Sigmoid colon (tissue), 7 donors: ENCODE data around the gene ZNF512B. TPM values are rescaled to one million over a fixed set of nuclear protein-coding genes. Genes with fewer than 3 reads are reported as not detected.

ENCODE experiments used
- DNase-seq: peaks from one replicate; pipeline ENCODE4 v3.0.0-alpha.2; 2019
- H3K27ac ChIP-seq, 4 donors: fragments of 200-600 bp; sonication (generic); one replicate each; pipeline ENCODE4 v1.5.1; 2016 to 2019; ENCODE audit warnings: mild to moderate bottlenecking in 1 of 4
- H3K27me3 ChIP-seq, 3 donors: fragments of 200-600 bp; sonication (generic); one replicate each; pipeline ENCODE4 v1.5.1; 2019; ENCODE audit warnings: mild to moderate bottlenecking in 1 of 3
- H3K36me3 ChIP-seq, 4 donors: fragments of 200-600 bp; sonication (generic); one replicate each; pipeline ENCODE4 v1.5.1; 2016 to 2019
- H3K4me1 ChIP-seq, 4 donors: fragments of 200-600 bp; sonication (generic); one replicate each; pipeline ENCODE4 v1.5.1; 2017 to 2019
- H3K4me3 ChIP-seq, 4 donors: fragments of 200-600 bp; sonication (generic); one replicate each; pipeline ENCODE4 v1.5.1; 2017 to 2019; ENCODE audit warnings: mild to moderate bottlenecking in 2 of 4, moderate library complexity in 1 of 4
- H3K9me3 ChIP-seq, 4 donors: fragments of 200-600 bp in 3 of 4; sonication (generic) in 3 of 4; one replicate each; pipeline versions ENCODE4 v1.5.1 to v1.6.1; 2013 to 2019
- CTCF ChIP-seq, 4 experiments: fragments of 450-650 bp in 3 of 4; fragments of 200-600 bp in 1 of 4; IDR thresholded peaks; one replicate each; pipeline ENCODE4 v1.5.1; 2016 to 2019; ENCODE audit warnings: antibody characterized with exemption in 4 of 4, mild to moderate bottlenecking in 3 of 4, moderate library complexity in 2 of 4
- EP300 ChIP-seq, 4 donors: sonication (generic); formaldehyde crosslinking; IDR thresholded peaks; one replicate each; pipeline ENCODE4 v1.6.1; 2017; ENCODE audit warnings: antibody characterized with exemption in 4 of 4
- POLR2A ChIP-seq, 2 donors: fragments of 450-650 bp; IDR thresholded peaks; one replicate each; pipeline ENCODE4 v1.6.1; 2016; ENCODE audit warnings: antibody characterized with exemption in 2 of 2, mild to moderate bottlenecking in 2 of 2, moderate library complexity in 2 of 2
- POLR2AphosphoS5 ChIP-seq, 4 donors: sonication (generic); formaldehyde crosslinking; IDR thresholded peaks; one replicate each; pipeline ENCODE4 v1.6.1; 2017; ENCODE audit warnings: antibody characterized with exemption in 4 of 4
- WGBS, 2 donors: extraction: QIAGEN DNeasy Blood & Tissue Kit; methylation state at CpG; one replicate each; pipeline ENCODE4 v1.1.7; 2013; 5-methylcytosine and 5-hydroxymethylcytosine counted together
- intact Hi-C: fragments of 100-400 bp; cut with DNase I; formaldehyde crosslinking; loops from one replicate; pipeline ENCODE4 v1.15.1; 2023
- polyA plus RNA-seq, 3 donors: library from polyadenylated mRNA; stranded (reverse); fragments of 200-250 nt; gene quantifications; one replicate each; pipeline ENCODE4 v1.2.3, GENCODE V29; 2013
- total RNA-seq, 4 donors: library from RNA; depleted of rRNA; stranded (reverse); fragments of >200 nt; gene quantifications; one replicate each; pipeline ENCODE4 v1.1.0, GENCODE V29; 2016
- donor health status: healthy with polysubstance abuse.
- donor health status: Bipolar disorder and iron deficiency.
- donor health status: healthy.

ZNF512B gene
- total and polyA plus RNA-seq, 7 donors: 0.23 to 10.8 (median 5.5) TPM

- 0% methylated on average over 15 of the region's 15 CpGs for WGBS, 2 donors
- peaks cover 0 to 56% (median 51%) of the 10 kb centered on the region in 4 donors for H3K4me1 ChIP-seq
- H3K27ac ChIP-seq: peak overlapping the region; percentile 71 to 99 (median 78)
- H3K4me3 ChIP-seq: peak overlapping the region; percentile 40 to 100 (median 94)
- TF ChIP-seq EP300 (IDR thresholded peaks at IDR 0.05): no peak
- TF ChIP-seq POLR2AphosphoS5 (IDR thresholded peaks at IDR 0.05): no peak
- TF ChIP-seq CTCF (IDR thresholded peaks at IDR 0.05): no peak
- no peak for TF ChIP-seq POLR2A (IDR thresholded peaks at IDR 0.05)
- intact Hi-C loops: no loop called here
- peaks cover 0 to 22% (median 2%) of the 10 kb centered on the region in 4 donors for H3K36me3 ChIP-seq
- DNase-seq: no peak
- no peaks in the 10 kb centered on the region for H3K27me3 ChIP-seq
- no peaks in the 10 kb centered on the region for H3K9me3 ChIP-seq
These were observed 13.1 kb downstream of the ZNF512B start for GRCh38 chr20:63956664-63957003.

DNA sequence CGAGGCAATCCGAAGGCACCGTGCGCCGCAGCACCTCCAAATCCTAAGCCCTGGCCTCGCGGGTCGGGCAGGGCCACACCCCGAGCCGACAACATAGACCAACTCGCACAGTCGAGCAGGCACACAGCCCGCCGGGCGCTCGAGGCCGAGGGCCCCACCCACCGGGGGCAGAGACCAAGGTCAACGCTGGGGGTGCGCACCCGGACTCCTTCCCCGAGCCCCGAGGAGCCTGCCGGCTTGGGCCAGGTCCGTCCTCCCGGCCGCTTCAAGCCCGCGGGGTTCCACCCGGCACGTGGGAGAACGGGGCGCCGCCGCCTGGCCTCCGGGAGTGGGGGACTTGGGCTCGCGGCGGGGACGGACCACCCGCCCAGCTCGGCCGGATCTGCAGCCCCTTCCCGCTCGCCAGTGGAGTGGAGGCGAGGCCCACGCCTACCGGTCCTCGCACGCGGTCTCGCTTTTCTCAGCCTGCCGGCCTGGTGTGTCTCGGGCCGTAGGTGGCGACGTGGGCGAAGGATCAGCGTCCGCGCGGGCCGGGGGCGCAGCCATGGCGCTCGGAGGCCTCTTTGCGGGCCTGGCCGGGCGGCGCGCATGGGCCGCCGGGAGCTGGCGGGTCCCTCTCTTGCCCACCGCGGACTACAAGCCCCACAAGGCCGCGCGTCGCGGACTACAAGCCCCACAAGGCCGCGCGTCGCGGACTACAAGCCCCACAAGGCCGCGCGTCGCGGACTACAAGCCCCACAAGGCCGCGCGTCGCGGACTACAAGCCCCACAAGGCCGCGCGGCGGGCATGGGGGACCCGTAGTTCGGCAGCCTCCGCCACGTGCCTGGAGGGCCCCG is 13.7 kb downstream of the ZNF512B start, which contains the start of gene UCKL1:
UCKL1 (minus strand) TSS at position 590 of the 837 bp plus-strand sequence; CDS start at position 546, 44 bp downstream.
- TF ChIP-seq EP300 (IDR thresholded peaks at IDR 0.05) (no peak), CTCF (IDR thresholded peaks at IDR 0.05) (peak in 1 of 4 experiments; percentile 4), POLR2A (IDR thresholded peaks at IDR 0.05) (peak; percentile 53 to 54), POLR2AphosphoS5 (IDR thresholded peaks at IDR 0.05) (peak; percentile 66 to 94 (median 85))
- 0% methylated on average over 105 of the region's 105 CpGs for WGBS, 2 donors
- H3K4me3 ChIP-seq: peak within 1 kb of the TSS; percentile 91 to 100 (median 98)
- H3K36me3 ChIP-seq: peaks cover 0 to 16% (median 0%) of the 10 kb centered on the region in 4 donors
- peak; percentile 97 for DNase-seq
- no peaks in the 10 kb centered on the region for H3K9me3 ChIP-seq
- H3K4me1 ChIP-seq: peaks cover 0 to 61% (median 57%) of the 10 kb centered on the region in 4 donors
- H3K27ac ChIP-seq: peak within 1 kb of the TSS; percentile 90 to 99 (median 97)
- H3K27me3 ChIP-seq: no peaks in the 10 kb centered on the region
- intact Hi-C loops: no loop called here

- intact Hi-C loops: no loop called here
- WGBS, 2 donors: 1 to 2% methylated on average over 31 of the region's 31 CpGs
- Histone ChIP-seq H3K4me1 (peaks cover 0 to 68% (median 64%) of the 10 kb centered on the region in 4 donors), H3K27ac (peak overlapping the region; percentile 90 to 99 (median 97)), H3K36me3 (peaks cover 0 to 16% (median 0%) of the 10 kb centered on the region in 4 donors), H3K9me3 (no peaks in the 10 kb centered on the region), H3K4me3 (peak overlapping the region; percentile 91 to 100 (median 98)), H3K27me3 (no peaks in the 10 kb centered on the region)
- no peak for TF ChIP-seq EP300 (IDR thresholded peaks at IDR 0.05)
- no peak for TF ChIP-seq POLR2A (IDR thresholded peaks at IDR 0.05)
- peak in 3 of 4 experiments; percentile 2 to 55 (median 41) for TF ChIP-seq CTCF (IDR thresholded peaks at IDR 0.05)
- no peak for DNase-seq
These were observed 14.4 kb downstream of the ZNF512B start for GRCh38 chr20:63955281-63955826.

- Histone ChIP-seq H3K9me3 (no peaks in the 10 kb centered on the region), H3K27ac (peak overlapping the region in 3 of 4 donors; percentile 96 to 99 (median 98)), H3K36me3 (peaks cover 0 to 2% (median 0%) of the 10 kb centered on the region in 4 donors), H3K4me1 (peaks cover 0 to 83% (median 78%) of the 10 kb centered on the region in 4 donors), H3K27me3 (no peaks in the 10 kb centered on the region), H3K4me3 (peak overlapping the region in 1 of 4 donors; percentile 91)
- no peak for DNase-seq
- TF ChIP-seq EP300 (IDR thresholded peaks at IDR 0.05) (no peak), POLR2A (IDR thresholded peaks at IDR 0.05) (no peak), CTCF (IDR thresholded peaks at IDR 0.05) (no peak), POLR2AphosphoS5 (IDR thresholded peaks at IDR 0.05) (no peak)
- intact Hi-C loops: no loop called here
- 75 to 79% methylated on average over 13 of the region's 13 CpGs for WGBS, 2 donors
These were observed 15.8 kb downstream of the ZNF512B start for GRCh38 chr20:63953764-63954429.
